GM21423 (cell line): Measurements from ENCODE around the gene SOSTDC1.

ENCODE experiments used
- ATAC-seq: cut with Tn5 transposase; IDR thresholded peaks from one replicate; pipeline ENCODE4 v1.9.1; 2021; ENCODE audit warnings: mild to moderate bottlenecking, moderate library complexity; ENCODE audit not compliant: unreplicated experiment

Gene SOSTDC1

GRCh38 chr7:16420649-16421332 lies 44.7 kb downstream of the SOSTDC1 start:
- ATAC-seq, result peak; percentile 84

DNA sequence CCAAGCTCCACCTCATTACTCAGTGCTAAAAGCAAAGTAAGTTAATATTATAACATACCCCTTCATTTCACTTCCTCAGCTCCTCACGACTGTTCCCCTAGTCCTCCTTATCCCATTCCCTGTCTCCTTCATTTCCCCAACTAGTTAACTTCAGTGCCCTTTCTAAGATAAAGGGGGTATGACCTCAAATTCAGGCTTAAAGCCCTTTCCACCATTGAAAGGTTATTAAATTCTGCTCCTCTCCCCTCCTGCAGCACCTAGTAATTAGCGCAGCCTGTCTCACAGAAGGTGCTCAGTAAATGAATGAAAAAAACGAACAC lies 45.2 kb downstream of the SOSTDC1 start:
- ATAC-seq, result no peak

GRCh38 chr7:16419859-16420258 lies 45.7 kb downstream of the SOSTDC1 start:
- ATAC-seq, result no peak

GRCh38 chr7:16419126-16419525 lies 46.4 kb downstream of the SOSTDC1 start:
- no peak for ATAC-seq

DNA sequence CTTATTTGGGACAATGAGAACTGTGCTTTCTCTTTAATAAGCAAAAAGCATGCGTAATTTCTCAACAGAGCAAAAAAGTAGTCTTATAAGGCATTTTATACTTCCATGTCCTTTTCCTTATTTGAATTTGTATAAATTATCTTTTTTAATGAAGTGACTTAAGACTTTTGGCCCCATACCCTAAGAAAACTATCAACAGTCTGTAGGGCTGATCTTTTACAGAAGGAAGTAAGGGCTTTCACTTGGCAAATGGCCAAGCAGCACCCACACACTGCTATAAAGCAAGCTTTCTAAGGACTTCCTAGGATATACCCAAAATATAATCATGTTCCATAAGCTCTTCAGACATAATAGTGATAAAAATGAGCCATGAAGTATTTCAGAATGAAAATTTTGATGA lies 47.6 kb downstream of the SOSTDC1 start:
- no peak for ATAC-seq

DNA sequence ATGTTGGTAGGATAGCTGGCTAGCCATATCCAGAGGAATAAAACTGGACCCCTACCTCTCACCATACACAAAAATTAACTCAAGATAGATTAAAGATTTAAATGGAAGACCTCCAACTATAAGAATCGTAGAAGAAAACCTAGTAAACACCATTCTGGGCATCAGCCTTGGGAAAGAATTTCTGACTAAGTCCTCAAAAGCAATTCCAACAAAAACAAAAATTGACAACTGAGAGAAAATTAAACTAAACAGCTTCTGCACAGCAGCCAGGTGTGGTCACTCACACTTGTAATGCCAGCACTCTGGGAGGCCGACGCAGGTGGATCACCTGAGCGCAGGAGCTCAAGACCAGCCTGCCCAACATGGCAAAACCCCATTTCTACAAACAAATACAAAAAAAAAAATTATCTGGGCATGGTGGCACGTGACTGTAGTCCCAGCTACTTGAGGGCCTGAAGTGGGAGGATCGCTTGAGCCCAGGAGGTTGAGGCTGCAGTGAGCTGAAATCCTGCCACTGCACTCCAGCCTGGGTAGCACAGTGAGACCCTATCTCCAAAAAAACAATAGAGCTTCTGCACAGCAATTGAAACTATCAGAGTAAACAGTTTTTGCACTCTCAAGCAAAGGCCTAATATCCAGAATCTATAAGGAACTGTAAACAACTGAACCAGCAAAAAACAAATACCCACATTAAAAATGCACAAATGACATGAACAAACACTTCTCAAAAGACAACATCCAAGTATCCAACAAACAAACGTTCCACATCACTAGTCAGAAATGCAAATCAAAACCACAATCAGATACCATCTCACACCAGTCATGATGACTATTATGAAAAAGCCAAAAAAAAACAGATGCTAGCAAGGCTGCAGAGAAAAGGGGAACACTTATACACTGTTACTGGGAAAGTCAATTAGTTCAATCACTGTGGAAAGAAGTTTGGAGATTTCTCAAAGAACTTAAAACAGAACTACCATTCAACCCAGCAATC lies 49.0 kb downstream of the SOSTDC1 start:
- ATAC-seq, result no peak

GRCh38 chr7:16412274-16413254 lies 53.0 kb downstream of the SOSTDC1 start:
- ATAC-seq, result no peak
